Chondrocyte (in vitro differentiated cells): ENCODE measurements around the gene KIF3B. TPM values are rescaled to one million over a fixed set of nuclear protein-coding genes. Genes with fewer than 3 reads are reported as not detected.
"Not testable (repeated sequence)": the region's sequence is repeated elsewhere in the genome, so short reads cannot be mapped to it uniquely, and the experiment has no call there.

Experiments used
- DNase-seq: peaks from one replicate; pipeline ENCODE4 v3.0.0; 2021; ENCODE audit warnings: mixed read lengths, low spot score
- H3K27ac Mint-ChIP-seq: one replicate; pipeline ENCODE4 v1.8.0; 2021; ENCODE audit warnings: mild to moderate bottlenecking, moderate library complexity, mixed read lengths; ENCODE audit not compliant: unreplicated experiment
- H3K27me3 Mint-ChIP-seq: 2 replicates; pipeline ENCODE4 v1.8.0; 2021; ENCODE audit warnings: low read depth, mixed read lengths
- H3K36me3 Mint-ChIP-seq: 2 replicates; pipeline ENCODE4 v1.8.0; 2021; ENCODE audit warnings: low read depth, mixed read lengths
- H3K4me1 Mint-ChIP-seq: 2 replicates; pipeline ENCODE4 v1.8.0; 2021; ENCODE audit warnings: low read depth, mild to moderate bottlenecking, mixed read lengths
- H3K4me3 Mint-ChIP-seq: one replicate; pipeline ENCODE4 v1.8.0; 2021; ENCODE audit warnings: mild to moderate bottlenecking, moderate library complexity, mixed read lengths; ENCODE audit not compliant: unreplicated experiment
- H3K9me3 Mint-ChIP-seq: 2 replicates; pipeline ENCODE4 v1.8.0; 2021; ENCODE audit warnings: low read depth, mixed read lengths
- total RNA-seq: library from RNA; stranded (reverse); gene quantifications from 3 replicates; pipeline ENCODE4 v1.2.1, GENCODE V29; 2021
- TF ChIP-seq, protein P1 (sequence below): fragments of 200-600 bp; sonication (generic); IDR thresholded peaks from 2 replicates; pipeline ENCODE4 v1.5.0; 2021; ENCODE audit warnings: antibody characterized with exemption, mild to moderate bottlenecking, moderate library complexity

The KIF3B gene
- total RNA-seq, 1 donor from 2014 or later: 35.5 TPM

DNA sequence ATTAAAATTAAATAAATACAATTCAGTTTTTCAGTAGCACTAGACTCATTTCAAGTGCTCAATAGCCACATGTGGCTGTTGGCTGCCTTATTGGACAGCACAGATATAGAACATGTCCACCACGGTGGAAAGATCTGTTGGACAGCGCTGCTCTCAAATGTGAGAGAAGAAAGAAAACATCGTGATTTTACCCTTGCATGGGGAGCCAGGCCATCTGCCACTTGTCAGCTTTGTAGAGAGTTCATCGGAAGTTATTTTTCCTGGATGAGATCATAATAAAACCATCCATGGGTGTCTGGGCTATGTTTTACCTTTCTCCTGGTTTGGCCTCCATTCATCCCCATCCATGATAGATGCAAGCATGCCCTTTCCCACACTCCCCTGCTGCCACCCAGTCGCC lies 5.8 kb upstream of the KIF3B start:
- TF ChIP-seq, protein P1, sequence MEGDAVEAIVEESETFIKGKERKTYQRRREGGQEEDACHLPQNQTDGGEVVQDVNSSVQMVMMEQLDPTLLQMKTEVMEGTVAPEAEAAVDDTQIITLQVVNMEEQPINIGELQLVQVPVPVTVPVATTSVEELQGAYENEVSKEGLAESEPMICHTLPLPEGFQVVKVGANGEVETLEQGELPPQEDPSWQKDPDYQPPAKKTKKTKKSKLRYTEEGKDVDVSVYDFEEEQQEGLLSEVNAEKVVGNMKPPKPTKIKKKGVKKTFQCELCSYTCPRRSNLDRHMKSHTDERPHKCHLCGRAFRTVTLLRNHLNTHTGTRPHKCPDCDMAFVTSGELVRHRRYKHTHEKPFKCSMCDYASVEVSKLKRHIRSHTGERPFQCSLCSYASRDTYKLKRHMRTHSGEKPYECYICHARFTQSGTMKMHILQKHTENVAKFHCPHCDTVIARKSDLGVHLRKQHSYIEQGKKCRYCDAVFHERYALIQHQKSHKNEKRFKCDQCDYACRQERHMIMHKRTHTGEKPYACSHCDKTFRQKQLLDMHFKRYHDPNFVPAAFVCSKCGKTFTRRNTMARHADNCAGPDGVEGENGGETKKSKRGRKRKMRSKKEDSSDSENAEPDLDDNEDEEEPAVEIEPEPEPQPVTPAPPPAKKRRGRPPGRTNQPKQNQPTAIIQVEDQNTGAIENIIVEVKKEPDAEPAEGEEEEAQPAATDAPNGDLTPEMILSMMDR: no peak
- Mint-ChIP-seq H3K4me3 (no peak overlapping the region), H3K4me1 (peaks cover 3% of the 10 kb centered on the region), H3K36me3 (no peaks in the 10 kb centered on the region), H3K9me3 (peaks cover 3% of the 10 kb centered on the region), H3K27me3 (peaks cover 11% of the 10 kb centered on the region), H3K27ac (no peak overlapping the region)
- no peak for DNase-seq

DNA sequence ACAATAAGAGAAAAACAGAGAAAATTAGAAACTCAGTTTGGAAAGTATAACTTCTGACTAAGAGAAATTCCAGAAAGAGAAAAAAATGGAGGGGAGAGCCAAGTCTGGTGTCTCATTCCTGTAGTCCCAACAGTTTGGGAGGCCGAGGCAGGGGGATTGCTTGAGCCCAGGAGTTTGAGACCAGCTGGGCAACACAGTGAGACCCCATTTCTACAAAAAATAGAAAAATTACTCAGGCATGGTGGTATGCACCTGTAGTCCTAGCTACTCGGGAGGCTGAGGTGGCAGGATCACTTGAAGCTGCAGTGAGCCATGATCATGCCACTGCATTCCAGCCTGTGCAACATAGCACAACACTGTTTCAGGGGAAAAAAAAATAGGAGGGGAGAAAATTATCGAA lies 3.1 kb upstream of the KIF3B start:
- H3K9me3 Mint-ChIP-seq: peaks cover 3% of the 10 kb centered on the region
- H3K27ac Mint-ChIP-seq: no peak overlapping the region
- DNase-seq: no peak
- H3K27me3 Mint-ChIP-seq: peaks cover 11% of the 10 kb centered on the region
- no peak overlapping the region for H3K4me3 Mint-ChIP-seq
- no peaks in the 10 kb centered on the region for H3K36me3 Mint-ChIP-seq
- TF ChIP-seq, protein P1: no peak
- H3K4me1 Mint-ChIP-seq: peaks cover 20% of the 10 kb centered on the region

DNA sequence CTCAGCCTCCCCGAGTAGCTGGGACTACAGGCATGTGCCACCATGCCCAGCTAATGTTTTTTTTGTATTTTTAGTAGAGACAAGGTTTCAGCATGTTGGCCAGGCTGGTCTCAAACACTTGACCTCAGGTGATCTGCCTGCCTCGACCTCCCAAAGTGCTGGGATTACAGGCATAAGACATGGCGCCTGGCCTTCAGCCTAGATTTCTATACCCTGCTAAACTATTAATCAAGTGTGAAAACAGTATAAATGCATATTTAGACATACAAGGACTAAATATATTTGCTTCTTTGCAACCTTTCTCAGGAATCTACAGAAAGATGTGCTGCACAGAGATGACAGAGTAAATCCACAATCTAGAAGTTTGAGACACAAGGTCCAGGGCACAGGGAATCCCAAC lies 2.3 kb upstream of the KIF3B start:
- H3K9me3 Mint-ChIP-seq, DNase-seq, H3K4me3 Mint-ChIP-seq, H3K27ac Mint-ChIP-seq, H3K36me3 Mint-ChIP-seq: not testable (repeated sequence)
- H3K27me3 Mint-ChIP-seq: peaks cover 11% of the 10 kb centered on the region
- H3K4me1 Mint-ChIP-seq: peaks cover 20% of the 10 kb centered on the region

DNA sequence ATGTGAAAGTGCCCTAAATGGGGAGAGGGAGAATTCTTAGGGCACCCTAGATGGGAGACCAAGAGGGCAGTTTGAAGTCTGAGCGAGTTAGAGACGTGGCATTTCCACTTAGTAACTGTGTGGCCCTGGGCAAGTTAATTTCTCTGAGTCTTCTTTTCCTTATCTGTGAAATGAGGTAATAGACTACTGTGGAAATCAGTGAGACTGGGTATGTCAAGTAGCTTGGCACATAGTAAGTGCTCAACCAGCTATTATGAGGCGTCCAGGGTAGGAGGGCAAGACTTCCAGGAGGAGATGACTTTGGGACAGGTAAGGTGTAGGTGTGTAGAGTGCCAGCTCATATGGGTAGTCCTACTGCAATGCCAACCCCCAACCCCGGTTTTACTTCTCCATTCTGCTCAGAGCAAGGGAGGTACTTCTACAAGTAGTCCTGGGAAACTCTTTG lies 770 bp downstream of the KIF3B start:
- Mint-ChIP-seq H3K4me1 (peaks cover 20% of the 10 kb centered on the region), H3K4me3 (peak overlapping the region; percentile 85), H3K9me3 (peaks cover 3% of the 10 kb centered on the region), H3K27me3 (peaks cover 2% of the 10 kb centered on the region), H3K27ac (peak overlapping the region; percentile 70), H3K36me3 (peaks cover 5% of the 10 kb centered on the region)
- TF ChIP-seq, protein P1: no peak
- no peak for DNase-seq

DNA sequence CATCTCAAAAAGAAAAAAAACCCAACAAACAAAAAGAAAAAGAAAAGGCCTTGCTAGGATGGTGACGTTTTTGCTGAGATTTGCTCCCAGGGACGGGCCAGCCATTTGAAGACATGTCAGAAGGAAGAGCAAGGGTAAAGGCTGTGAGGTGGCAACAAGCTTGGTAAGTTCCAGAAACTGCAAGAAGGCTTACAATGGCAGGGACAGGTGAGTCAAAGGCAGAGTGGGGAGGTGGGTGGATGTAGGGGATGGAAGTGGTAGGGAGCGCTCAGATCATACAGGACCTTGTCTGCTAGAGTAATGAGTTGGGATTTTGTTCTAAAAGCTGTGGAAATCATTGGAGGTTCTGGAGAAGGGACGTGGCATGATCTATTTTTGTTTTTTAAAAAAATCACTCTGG lies 4.3 kb downstream of the KIF3B start:
- H3K27me3 Mint-ChIP-seq: no peaks in the 10 kb centered on the region
- no peaks in the 10 kb centered on the region for H3K9me3 Mint-ChIP-seq
- no peak for DNase-seq
- no peak overlapping the region for H3K4me3 Mint-ChIP-seq
- peaks cover 24% of the 10 kb centered on the region for H3K4me1 Mint-ChIP-seq
- TF ChIP-seq, protein P1: no peak
- peaks cover 5% of the 10 kb centered on the region for H3K36me3 Mint-ChIP-seq
- H3K27ac Mint-ChIP-seq: no peak overlapping the region

DNA sequence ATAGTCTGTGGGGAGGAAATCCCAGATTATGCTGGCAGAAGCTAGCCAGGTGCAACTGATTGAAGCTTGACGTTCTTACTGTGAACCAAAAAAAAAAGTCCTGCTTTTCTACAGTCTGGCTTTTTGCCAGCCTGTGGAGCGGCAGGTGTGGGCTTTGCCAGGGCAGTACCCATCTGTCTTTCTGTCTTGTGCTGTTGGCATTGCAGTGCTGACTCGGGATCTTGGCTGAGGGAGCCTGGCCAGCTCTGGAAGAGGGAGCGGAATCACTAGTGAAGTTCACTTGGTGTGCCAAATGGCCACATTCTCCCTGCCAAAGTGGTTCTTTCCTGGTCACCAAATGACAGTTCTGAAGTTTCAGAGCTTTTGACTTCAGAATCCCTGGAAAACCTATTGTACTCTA lies 5.0 kb downstream of the KIF3B start:
- no peak overlapping the region for H3K4me3 Mint-ChIP-seq
- H3K27ac Mint-ChIP-seq: no peak overlapping the region
- peaks cover 20% of the 10 kb centered on the region for H3K4me1 Mint-ChIP-seq
- H3K27me3 Mint-ChIP-seq: no peaks in the 10 kb centered on the region
- DNase-seq: no peak
- H3K36me3 Mint-ChIP-seq: peaks cover 5% of the 10 kb centered on the region
- H3K9me3 Mint-ChIP-seq: no peaks in the 10 kb centered on the region
- TF ChIP-seq, protein P1: no peak
